OCI-M2 (cell line): ENCODE measurements around the gene RAD23B.

Source experiments
- DNase-seq: peaks from one replicate; lab custom pipeline; 2025; ENCODE audit not compliant: unreplicated experiment; lab: John Stamatoyannopoulos, UW

Gene RAD23B

GRCh38 chr9:107373809-107374208 lies 90.7 kb downstream of the RAD23B start:
- no peak for DNase-seq

- no peak for DNase-seq
Observed at GRCh38 chr9:107375001-107375400, 91.9 kb downstream of the RAD23B start.

GRCh38 chr9:107375651-107376369 lies 92.7 kb downstream of the RAD23B start:
- no peak for DNase-seq

- no peak for DNase-seq
Observed at GRCh38 chr9:107378006-107378405, 94.9 kb downstream of the RAD23B start.
